OCI-LY7 (cell line): ENCODE measurements around the gene KIF12.

Experiments
- CTCF ChIP-seq: fragments of 200-600 bp; sonication (generic); conservative IDR thresholded peaks from 2 replicates; pipeline ENCODE4 v1.5.1; 2014; ENCODE audit warnings: mild to moderate bottlenecking, antibody characterized with exemption, low read length, moderate library complexity, mixed read lengths
- EZH2phosphoT487 ChIP-seq: fragments of 200-600 bp; sonication (generic); IDR thresholded peaks from 2 replicates; pipeline ENCODE4 v1.6.1; 2018; ENCODE audit warnings: low read depth, borderline replicate concordance, mild to moderate bottlenecking, mixed run types, antibody characterized with exemption, low read length, moderate library complexity, mixed read lengths

- TF ChIP-seq CTCF (no peak), EZH2phosphoT487 (no peak)
Measured at GRCh38 chr9:114140850-114141249, 41.8 kb upstream of the KIF12 start.
